HEK293T (cell line): ENCODE data around the gene C10orf67.

Experiments used
- ARNT ChIP-seq: fragments of 450-650 bp; IDR thresholded peaks from 2 replicates; pipeline ENCODE4 v1.6.1; 2017; ENCODE audit warnings: mild to moderate bottlenecking
- BHLHE40 ChIP-seq: fragments of 450-650 bp; IDR thresholded peaks from 2 replicates; pipeline ENCODE4 v1.6.1; 2016; ENCODE audit warnings: mild to moderate bottlenecking, moderate library complexity, borderline replicate concordance
- FOXA1 ChIP-seq: fragments of 450-650 bp; IDR thresholded peaks from 2 replicates; pipeline ENCODE4 v1.6.1; 2016; ENCODE audit warnings: mild to moderate bottlenecking
- FOXK2 ChIP-seq: fragments of 450-650 bp; IDR thresholded peaks from 2 replicates; pipeline ENCODE4 v1.6.1; 2016; ENCODE audit warnings: mild to moderate bottlenecking
- FOXM1 ChIP-seq: fragments of 450-650 bp; IDR thresholded peaks from 2 replicates; pipeline ENCODE4 v1.6.1; 2017; ENCODE audit warnings: mild to moderate bottlenecking, borderline replicate concordance
- HDGF ChIP-seq: fragments of 450-650 bp; IDR thresholded peaks from 2 replicates; pipeline ENCODE4 v1.6.1; 2017; ENCODE audit warnings: antibody characterized with exemption, borderline replicate concordance
- L3MBTL2 ChIP-seq: fragments of 450-650 bp; conservative IDR thresholded peaks from 2 replicates; pipeline ENCODE4 v1.6.1; 2016; ENCODE audit warnings: mild to moderate bottlenecking
- SP1 ChIP-seq: fragments of 450-650 bp; IDR thresholded peaks from 2 replicates; pipeline ENCODE4 v1.6.1; 2017
- SUZ12 ChIP-seq: fragments of 450-650 bp; IDR thresholded peaks from 2 replicates; pipeline ENCODE4 v1.6.1; 2016; ENCODE audit warnings: mild to moderate bottlenecking

- TF ChIP-seq L3MBTL2: no peak
- no peak for TF ChIP-seq HDGF
- TF ChIP-seq SUZ12: no peak
- TF ChIP-seq SP1: no peak
- TF ChIP-seq FOXA1: no peak
- TF ChIP-seq FOXM1: no peak
- no peak for TF ChIP-seq BHLHE40
- TF ChIP-seq ARNT: no peak
- no peak for TF ChIP-seq FOXK2
Measured at GRCh38 chr10:23253780-23254179, 90.8 kb downstream of the C10orf67 start.
